Measurements from ENCODE around the gene ALPG.
"Not testable (repeated sequence)": the region's sequence is repeated elsewhere in the genome, so short reads cannot be mapped to it uniquely, and the experiment has no call there.

ALPG gene

GRCh38 chr2:232418466-232419244, 12.0 kb downstream of the ALPG start:
- H3K4me3 ChIP-seq (ENCODE audit: low read depth, low read length): peak overlapping the region; percentile 94

GRCh38 chr2:232419245-232420072, 12.8 kb downstream of the ALPG start:
- H3K4me3 ChIP-seq (ENCODE audit: low read depth, low read length): peak overlapping the region; percentile 94

DNA sequence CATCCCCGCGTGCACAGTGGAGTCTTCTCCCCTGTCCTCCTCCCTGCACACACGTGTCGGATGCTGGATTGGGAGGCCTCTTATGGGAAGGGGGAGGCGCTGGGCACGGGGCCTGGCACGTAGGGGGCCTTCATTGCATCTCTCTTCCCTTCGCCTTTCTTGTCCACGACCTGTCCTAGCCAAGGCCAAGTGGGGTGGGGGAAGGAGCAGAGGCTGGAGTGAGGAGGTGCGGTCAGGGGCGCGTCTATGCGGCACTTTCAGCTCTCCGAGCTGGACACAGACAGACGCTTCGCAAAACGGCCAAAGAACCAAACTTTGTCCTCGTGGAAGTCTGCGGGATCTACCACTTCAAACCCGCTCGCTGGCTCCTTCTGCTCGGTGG, 13.4 kb downstream of the ALPG start:
- peak overlapping the region; percentile 94 for H3K4me3 ChIP-seq (ENCODE audit: low read depth, low read length)

- peak overlapping the region; percentile 94 for H3K4me3 ChIP-seq (ENCODE audit: low read depth, low read length)
Observed at GRCh38 chr2:232420463-232421188, 14.0 kb downstream of the ALPG start.

DNA sequence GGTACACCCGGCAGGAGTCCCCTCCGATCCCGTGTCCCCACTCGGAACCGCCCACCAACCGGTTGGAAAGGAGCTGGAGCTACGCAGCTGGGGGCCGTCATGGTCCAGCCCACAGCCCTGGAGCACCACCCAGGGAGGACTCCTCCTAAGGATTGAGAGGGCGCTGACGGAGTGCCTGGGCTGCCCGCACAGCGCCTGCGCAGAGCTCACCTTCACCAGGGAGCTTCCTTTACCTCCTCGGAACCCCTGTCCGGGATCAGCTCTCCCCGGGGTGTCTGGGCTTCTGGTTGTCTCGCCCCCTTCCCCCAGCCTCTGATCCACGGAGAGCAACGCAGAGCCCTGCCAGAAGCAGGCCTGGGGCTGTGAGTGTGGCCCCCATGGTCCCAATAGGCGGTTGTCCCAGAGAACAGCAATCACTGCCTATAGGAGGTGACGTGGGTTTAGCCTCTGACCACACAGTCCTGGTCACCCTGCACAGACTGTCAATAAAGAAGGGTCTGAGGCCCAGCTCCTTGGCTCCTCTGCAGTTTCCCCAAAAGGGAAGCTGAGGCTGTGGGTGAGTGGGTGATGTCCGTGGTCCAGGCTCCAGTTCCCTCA, 14.6 kb downstream of the ALPG start:
- peak overlapping the region; percentile 94 for H3K4me3 ChIP-seq (ENCODE audit: low read depth, low read length)

DNA sequence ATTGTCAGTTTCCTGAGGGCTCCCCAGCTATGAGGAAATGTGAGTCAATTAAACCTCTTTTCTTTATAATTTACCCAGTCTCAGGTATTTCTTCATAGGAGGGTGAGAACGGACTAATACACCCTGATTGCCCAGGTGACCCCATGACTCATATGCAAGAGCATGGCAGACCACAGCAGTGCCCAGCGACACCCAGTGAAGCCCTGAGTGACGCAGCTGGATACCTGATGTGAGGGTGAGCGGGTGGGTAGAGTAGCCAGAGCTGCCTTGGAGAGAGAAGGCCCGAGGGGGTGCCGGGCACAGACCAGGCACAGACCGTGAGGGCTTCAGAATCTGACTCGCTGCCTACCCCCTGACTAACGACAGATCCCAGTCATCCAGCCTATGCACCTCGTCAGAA, 15.4 kb downstream of the ALPG start:
- H3K4me3 ChIP-seq (ENCODE audit: low read depth, low read length): no peak overlapping the region

DNA sequence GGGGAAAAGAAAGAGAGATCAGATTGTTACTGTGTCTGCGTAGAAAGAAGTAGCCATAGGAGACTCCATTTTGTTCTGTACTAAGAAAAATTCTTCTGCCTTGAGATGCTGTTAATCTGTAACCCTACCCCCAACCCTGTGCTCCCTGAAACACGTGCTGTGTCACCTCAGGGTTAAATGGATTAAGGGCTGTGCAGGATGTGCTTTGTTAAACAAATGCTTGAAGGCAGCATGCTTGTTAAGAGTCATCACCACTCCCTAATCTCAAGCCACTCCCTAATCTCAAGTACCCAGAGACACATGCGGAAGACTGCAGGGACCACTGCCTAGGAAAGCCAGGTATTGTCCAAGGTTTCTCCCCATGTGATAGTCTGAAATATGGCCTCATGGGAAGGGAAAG, 16.4 kb downstream of the ALPG start:
- H3K4me3 ChIP-seq (ENCODE audit: low read depth, low read length): not testable (repeated sequence)

GRCh38 chr2:232423407-232423806, 16.8 kb downstream of the ALPG start:
- H3K4me3 ChIP-seq (ENCODE audit: low read depth, low read length): not testable (repeated sequence)

DNA sequence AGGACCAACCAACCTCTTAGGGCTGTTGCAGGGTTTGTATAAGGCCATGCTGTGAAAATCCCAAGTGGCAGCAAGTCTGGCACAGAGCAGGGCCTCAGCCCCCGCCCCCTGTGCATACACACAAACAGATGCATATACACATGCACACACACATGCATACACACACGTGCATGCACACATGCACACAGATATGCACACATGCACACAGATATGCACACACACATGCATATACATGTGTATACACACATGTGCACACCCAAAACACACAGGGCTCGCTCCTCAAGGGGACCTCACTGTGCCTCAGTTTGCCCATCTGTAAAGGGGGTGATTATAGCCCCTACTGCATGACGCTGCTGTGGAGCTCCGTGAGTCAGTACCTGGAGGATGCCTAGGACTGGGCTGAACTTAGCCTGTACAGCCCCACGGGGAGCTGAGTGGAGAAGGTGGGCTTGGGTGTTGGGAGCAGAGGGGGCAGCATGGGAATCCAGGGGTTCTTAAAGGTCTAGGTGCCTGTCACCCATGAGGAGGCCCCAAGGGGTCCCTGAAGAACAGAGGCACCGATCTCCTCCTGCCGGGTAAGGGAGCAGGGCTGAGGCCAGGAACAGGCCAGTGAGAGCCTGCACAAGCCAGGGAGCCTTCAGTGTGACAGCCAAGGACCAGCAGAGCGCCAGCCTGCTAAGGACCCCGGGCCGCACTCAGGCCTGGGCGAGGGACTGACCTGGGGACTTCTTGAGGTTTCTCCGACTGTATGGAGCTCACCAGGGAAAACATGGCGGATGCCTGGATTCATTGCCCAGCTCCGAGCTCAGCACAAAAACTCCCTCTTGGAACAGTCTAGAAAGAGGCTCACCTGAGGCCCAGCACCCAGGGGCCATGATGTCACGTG, 25.3 kb downstream of the ALPG start:
- H3K4me3 ChIP-seq (ENCODE audit: low read depth, low read length): no peak overlapping the region

GRCh38 chr2:232432598-232433184, 26.0 kb downstream of the ALPG start:
- H3K4me3 ChIP-seq (ENCODE audit: low read depth, low read length): no peak overlapping the region

DNA sequence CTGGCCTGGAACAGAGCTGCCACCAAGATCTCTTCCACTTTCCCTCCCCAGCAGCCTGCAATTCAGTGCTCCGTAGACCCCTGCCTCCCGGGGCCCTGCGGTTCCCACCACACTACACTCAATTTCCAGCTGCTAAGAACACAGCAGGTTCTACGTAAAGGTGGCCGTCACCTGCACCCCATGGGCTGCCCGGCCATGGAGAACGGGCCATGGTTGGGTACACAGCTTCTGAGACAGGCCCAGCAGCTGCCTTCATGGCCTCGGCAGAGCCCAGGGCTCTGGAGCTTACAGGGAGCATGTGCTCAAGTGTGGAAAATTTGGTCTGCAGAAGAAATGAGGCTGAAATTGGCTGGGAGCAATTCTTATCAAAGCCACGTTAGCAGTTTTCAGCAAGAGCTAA, 27.0 kb downstream of the ALPG start:
- H3K4me3 ChIP-seq (ENCODE audit: low read depth, low read length): not testable (repeated sequence)

GRCh38 chr2:232434091-232434490, 27.4 kb downstream of the ALPG start:
- H3K4me3 ChIP-seq (ENCODE audit: low read depth, low read length): no peak overlapping the region

GRCh38 chr2:232434563-232435374, 28.1 kb downstream of the ALPG start:
- no peak overlapping the region for H3K4me3 ChIP-seq (ENCODE audit: low read depth, low read length)

- H3K4me3 ChIP-seq (ENCODE audit: low read depth, low read length): no peak overlapping the region
Observed at GRCh38 chr2:232435375-232435648, 28.7 kb downstream of the ALPG start.

GRCh38 chr2:232435805-232436204, 29.2 kb downstream of the ALPG start:
- H3K4me3 ChIP-seq (ENCODE audit: low read depth, low read length): no peak overlapping the region

- H3K4me3 ChIP-seq (ENCODE audit: low read depth, low read length): no peak overlapping the region
Observed at GRCh38 chr2:232436381-232437194, 29.9 kb downstream of the ALPG start.

DNA sequence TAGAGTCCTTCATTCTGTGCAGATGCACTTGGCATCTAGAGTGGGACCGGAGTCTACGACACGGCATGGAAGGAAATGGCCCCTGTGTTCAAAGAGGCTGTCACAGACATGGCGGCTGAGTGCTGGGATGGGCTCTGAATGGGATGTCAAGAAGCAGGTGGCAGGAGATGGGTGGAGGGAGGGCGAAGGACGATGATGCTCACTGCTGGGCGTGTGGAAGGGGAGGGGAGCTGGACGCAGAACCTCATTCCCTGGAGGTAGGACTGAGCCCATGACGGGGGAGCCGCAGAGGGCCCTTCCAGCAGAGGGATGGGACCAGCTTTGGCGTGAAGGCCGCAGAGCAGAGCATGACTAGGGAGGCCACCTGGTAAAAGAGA, 30.5 kb downstream of the ALPG start:
- H3K4me3 ChIP-seq (ENCODE audit: low read depth, low read length): no peak overlapping the region

GRCh38 chr2:232438091-232438490, 31.4 kb downstream of the ALPG start:
- H3K4me3 ChIP-seq (ENCODE audit: low read depth, low read length): no peak overlapping the region

Measured in iPS-11a (cell line).